MV-4-11 (cell line): ENCODE results near the gene MYH6.
A peak's percentile ranks its signal among the peaks of the same experiment; 100 is the strongest.

ENCODE experiments used
- DNase-seq: peaks from one replicate; lab custom pipeline; 2025; lab: John Stamatoyannopoulos, UW

The MYH6 gene

GRCh38 chr14:23414254-23414653 is 6.2 kb upstream of the MYH6 start:
- DNase-seq = no peak

DNA sequence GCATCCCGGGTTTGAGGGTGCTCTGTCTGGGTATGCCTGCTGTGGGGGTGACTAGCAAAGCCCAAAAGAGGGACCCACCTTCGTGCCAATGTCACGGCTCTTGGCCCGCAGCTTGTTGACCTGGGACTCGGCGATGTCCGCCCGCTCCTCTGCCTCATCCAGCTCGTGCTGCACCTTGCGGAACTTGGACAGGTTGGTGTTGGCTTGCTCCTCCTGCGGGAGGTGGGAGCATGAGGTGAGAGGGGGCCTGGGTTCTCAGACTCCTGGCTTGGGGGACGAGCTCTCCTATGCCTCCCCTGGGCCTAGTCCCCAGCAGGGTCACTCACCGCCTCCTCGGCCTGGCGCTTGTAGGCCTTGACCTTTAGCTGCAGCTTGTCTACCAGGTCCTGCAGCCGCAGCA is 5.6 kb upstream of the MYH6 start:
- DNase-seq = no peak

DNA sequence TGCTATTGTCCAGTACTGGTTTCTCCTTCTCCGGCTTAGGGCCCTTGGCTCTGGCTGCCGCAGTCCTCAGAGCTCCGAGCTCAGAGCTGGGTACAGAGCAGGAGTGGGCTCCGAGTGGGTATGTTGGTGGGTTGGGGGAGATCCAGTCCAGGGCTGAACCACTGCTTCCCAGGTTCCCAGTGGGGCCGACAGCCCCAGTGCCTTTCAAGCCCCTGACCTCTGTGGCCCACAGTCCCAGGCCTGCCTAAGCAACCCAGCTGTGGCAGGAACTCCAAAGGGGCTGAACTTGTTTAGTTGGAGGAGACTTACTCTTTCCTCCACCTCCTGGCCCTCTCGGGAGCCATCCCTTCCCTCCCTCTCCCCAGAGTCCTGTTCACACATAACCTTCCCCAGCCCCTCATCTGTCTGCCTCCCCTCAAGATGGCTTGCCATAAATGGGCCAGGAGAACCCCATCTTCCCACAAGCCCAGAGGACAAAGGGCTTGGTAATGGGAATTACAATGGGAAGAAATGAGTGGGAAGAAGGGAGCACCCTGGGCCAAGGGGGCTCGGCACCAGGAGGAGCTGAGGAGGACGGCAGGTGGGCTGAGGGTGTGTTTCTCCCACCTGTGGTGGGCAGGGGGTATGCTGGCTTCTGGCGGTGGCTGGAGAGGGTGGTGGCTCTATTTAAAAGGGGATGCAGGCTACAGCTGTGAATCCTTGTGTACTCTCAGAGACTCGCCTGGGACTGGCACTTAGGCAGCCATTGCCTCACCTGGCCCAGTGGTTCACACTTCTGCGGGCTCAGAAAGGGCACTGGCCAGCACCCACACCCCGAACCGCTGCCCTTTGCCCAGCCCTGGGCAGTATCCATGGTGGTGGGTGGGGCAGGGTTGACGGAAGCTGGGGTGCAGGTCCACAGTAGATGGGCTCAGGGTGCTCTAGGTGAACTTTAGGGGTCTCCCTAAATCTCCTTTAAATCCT is 3.8 kb upstream of the MYH6 start:
- DNase-seq = no peak

DNA sequence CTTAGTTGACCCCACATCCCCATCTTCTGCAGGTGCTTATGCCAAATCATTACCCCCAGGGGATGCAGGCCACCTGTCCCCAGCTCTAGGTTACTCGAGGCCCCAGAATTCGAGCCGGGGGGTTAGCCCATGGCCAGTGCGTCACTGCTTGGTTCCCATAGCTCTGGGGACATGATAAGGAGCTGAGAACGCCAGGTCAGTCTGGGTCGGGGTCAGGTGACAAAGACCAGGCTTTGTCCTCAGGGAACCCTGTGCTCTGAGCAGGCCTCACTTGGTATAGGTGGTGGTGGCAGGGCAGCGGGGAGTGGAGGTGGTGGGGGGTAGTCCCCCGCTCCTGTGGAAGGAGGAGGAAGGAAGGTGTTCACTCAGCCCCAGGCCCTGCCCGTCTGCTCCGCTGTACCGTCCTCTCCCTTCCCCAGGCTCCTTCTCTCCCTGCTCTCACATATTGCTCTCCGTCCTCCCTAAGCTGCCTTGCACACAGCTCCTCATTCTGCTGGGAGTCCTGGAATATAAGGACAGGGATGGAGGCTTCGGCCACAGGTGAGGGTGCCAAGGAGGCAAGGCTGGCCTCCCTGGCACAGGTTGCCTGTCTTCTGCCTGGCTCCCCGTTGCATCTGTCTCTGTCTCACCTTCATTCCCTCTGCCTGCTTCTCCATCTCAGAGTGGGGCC is 2.0 kb upstream of the MYH6 start:
- no peak for DNase-seq

DNA sequence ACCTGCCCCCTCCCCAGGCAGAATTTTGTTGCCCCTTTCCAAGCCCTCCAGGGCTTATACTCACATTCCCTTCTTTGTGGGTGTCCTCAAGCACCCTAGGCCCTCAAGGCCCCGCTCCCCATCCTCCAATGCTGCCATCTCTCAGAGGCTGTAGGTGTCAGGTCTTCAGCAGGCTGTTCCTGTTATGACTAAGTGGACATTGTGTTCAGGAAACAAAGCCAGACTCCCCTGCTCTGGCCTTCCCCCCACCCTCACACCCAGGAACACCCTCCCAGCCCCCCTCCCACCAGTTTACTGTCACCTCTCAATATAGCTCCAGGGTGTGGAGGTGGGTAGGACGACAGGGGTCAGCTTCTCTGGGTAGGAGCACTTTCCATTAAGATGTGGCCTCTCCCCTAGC is 1.4 kb upstream of the MYH6 start:
- DNase-seq = no peak

- DNase-seq = no peak
Measured at GRCh38 chr14:23408307-23408630, 196 bp upstream of the MYH6 start.

DNA sequence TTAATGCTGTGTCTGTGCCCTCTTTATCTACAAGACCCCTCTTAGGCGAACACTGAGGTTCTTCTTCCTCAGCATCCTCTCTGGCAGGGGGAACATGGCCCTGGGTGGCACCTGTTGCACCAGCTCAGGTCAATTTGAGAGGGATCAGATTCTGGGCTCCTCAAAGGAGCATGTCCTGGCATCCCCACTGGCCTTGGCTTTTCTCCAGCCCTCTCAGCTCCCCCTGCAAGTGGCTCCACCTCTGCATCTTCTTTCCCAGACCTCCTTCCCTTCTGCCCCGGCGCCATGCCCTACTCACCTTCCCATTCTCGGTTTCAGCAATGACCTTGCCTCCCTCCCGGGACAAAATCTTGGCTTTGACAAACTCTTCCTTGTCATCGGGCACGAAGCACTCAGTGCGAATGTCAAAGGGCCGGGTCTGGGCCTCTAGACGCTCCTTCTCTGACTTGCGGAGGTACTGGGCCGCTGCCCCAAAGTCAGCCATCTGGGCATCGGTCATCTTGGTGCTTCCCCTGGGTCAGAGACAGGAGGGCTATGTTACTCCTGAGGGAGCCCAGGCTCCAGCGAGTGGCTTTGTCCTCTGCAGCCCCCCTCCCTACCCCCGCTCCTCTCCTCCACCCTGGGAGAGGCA is 1.2 kb downstream of the MYH6 start:
- DNase-seq = no peak

- no peak for DNase-seq
Measured at GRCh38 chr14:23406244-23406643, 1.8 kb downstream of the MYH6 start.

- no peak for DNase-seq
Measured at GRCh38 chr14:23405516-23406025, 2.5 kb downstream of the MYH6 start.

DNA sequence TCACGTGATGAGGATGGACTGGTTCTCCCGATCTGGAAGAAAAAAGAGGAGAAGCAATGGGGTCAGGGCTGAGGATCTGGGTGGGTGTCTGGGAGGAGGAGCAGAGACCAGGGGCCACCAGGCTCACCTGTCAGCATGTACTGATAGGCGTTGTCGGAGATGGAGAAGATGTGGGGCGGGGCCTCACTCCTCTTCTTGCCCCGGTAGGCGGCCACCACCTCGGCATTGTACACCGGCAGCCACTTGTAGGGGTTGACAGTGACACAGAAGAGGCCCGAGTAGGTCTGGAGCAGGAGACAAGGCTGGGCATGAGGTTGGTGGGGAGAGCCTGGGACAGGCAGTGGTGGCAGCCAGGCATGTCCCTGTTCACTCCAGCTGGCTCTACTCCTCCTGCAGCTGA is 3.0 kb downstream of the MYH6 start:
- DNase-seq = no peak

DNA sequence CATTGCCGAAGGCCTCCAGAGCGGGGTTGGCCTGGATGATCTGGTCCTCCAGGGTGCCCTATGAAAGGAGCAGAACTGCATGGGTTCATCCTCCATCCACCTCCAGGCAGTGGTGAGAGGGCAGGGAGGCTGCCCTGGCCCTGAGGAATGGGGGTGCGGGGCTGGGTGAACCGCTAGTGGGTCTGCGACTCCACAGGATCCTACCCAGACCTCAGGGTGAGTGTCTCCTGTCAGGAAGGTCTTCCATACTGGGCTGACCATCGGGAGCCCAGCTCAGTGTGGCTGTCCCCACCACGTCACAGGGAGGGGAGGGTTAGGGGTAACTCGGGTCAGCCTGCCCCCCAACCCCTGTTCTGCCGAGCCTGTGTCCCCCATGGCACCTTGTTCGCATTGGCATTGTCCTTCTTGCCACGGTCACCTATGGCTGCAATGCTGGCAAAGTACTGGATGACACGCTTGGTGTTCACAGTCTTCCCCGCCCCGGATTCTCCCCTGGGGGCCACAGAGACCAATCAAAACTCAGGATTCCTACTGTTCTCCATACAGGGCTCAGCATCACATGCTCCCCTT is 3.7 kb downstream of the MYH6 start:
- no peak for DNase-seq

GRCh38 chr14:23403908-23404307 is 4.2 kb downstream of the MYH6 start:
- DNase-seq = no peak

DNA sequence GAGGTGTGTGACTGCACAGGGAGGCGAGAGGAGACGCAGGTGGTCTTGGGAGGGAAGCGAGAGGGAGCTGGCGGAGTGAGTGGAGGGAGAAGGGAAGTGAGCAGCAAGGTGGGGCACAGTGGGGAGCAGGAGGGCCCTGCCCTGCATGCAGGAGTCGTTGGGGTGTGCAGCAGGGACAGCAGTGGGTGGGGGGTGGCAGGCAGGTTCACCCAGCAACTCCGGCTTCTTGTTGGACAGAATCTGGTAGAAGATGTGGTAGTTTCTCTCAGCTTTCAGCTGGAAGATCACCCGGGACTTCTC is 5.0 kb downstream of the MYH6 start:
- DNase-seq = no peak

GRCh38 chr14:23402296-23403138 is 5.6 kb downstream of the MYH6 start:
- peak; percentile 8 for DNase-seq

DNA sequence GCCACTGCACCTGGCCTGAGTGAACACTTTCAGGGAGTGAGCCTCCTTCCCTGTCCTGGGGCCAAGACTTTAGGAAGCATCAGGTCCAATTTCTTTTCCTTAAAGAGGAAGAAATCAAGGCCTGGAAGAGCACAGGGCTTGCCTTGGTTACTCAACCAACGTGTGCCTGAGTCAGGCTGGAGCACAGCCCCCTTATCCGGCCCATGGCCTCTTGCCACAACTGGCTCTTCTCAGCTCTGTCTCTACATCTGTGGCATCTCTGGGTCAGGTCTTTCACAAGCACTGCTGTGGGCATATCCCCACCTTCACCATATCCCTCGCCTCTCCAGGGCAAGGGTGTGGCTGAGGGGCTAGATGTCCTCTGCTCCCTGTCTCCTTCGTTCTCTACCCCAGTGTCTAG is 6.8 kb downstream of the MYH6 start:
- peak; percentile 70 for DNase-seq

- peak; percentile 57 for DNase-seq
Measured at GRCh38 chr14:23400496-23401149, 7.5 kb downstream of the MYH6 start.

- no peak for DNase-seq
Measured at GRCh38 chr14:23399591-23399990, 8.5 kb downstream of the MYH6 start.

GRCh38 chr14:23399136-23399535 is 8.9 kb downstream of the MYH6 start:
- no peak for DNase-seq

DNA sequence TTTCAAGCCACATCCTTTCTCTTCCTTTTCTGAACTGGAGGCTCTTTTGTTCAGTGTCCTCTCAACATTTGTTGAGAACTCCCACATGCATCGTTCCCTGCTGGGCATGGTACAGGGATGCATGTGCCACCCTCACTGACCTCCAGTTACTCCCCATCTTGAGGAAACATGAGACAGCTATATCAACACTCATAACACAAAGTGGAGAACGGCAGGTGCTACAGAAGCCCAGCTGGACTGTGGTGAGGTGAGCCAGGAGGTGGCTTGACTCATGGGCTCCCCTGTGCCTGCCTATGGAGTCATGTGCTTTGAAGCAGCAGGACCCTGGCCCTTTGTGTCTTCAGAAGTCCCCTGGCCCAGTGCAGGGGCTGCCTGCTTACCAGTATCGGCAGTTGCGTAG is 9.7 kb downstream of the MYH6 start:
- no peak for DNase-seq

- no peak for DNase-seq
Measured at GRCh38 chr14:23396781-23397407, 11.2 kb downstream of the MYH6 start.

- DNase-seq = no peak
Measured at GRCh38 chr14:23396126-23396525, 11.9 kb downstream of the MYH6 start.
